Measurements from ENCODE around the gene MS4A15. TPM values are rescaled to one million over a fixed set of nuclear protein-coding genes. Genes with fewer than 3 reads are reported as not detected.

The MS4A15 gene
- total RNA-seq, 3 donors from 2014 or later (not counting 1 experiment from before 2014, with no cell fraction given), result not detected

GRCh38 chr11:60764879-60765278 is 8.2 kb downstream of the MS4A15 start:
- no peak overlapping the region for H3K27ac ChIP-seq (ENCODE audit: low read length)
- H3K27me3 Mint-ChIP-seq (ENCODE audit: low read depth in 2 of 2), result peaks cover 15 to 24% of the 10 kb centered on the region in 2 donors
- no peak for TF ChIP-seq CTCF (IDR thresholded peaks at IDR 0.05)
- intact Hi-C loops (cut with micrococcal nuclease), result no loop called here
- ATAC-seq (no peak), DNase-seq (no peak)
- no peaks in the 10 kb centered on the region for H3K36me3 Mint-ChIP-seq
- no peak overlapping the region for H3K4me3 ChIP-seq (ENCODE audit: low read length)
- no peaks in the 10 kb centered on the region for H3K4me1 ChIP-seq (ENCODE audit: control insufficient read depth, insufficient read depth, low read length)
- H3K9me3 ChIP-seq (ENCODE audit: control insufficient read depth, insufficient read depth, low read length), result no peaks in the 10 kb centered on the region
- no peak overlapping the region for H3K27ac Mint-ChIP-seq
- H3K27me3 ChIP-seq (ENCODE audit: control insufficient read depth, insufficient read depth, low read length), result no peaks in the 10 kb centered on the region
- H3K4me1 Mint-ChIP-seq, result no peaks in the 10 kb centered on the region
- no peaks in the 10 kb centered on the region for H3K9me3 Mint-ChIP-seq
- WGBS (ENCODE audit: insufficient coverage), result 50% methylated on average over 1 of the region's 1 CpG
- no peaks in the 10 kb centered on the region for H3K36me3 ChIP-seq (ENCODE audit: control insufficient read depth, insufficient read depth, low read length)
- no peak overlapping the region for H3K4me3 Mint-ChIP-seq

DNA sequence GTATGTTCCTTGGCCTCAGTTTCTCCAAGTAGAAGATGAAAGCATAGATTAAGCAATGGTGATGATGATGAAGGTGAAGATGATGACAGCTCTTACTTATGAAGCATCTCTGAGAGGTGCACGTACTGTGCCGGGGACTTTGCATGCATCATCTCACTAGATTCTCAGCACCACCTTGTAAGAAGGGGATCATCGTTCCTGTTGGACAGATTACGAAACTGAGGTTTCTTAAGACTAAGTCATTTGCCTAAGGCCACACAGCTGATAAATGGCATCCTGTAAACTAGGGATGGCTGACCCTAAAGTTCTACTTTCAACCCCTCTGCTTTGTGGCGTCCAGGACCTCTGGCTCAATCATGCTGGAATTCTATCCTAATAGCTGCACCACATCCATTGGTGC is 8.7 kb downstream of the MS4A15 start:
- Mint-ChIP-seq H3K27me3 (ENCODE audit: low read depth in 2 of 2) (peaks cover 10 to 19% of the 10 kb centered on the region in 2 donors), H3K4me3 (no peak overlapping the region), H3K27ac (no peak overlapping the region), H3K36me3 (no peaks in the 10 kb centered on the region), H3K9me3 (no peaks in the 10 kb centered on the region), H3K4me1 (no peaks in the 10 kb centered on the region)
- H3K36me3 ChIP-seq (ENCODE audit: control insufficient read depth, insufficient read depth, low read length), result no peaks in the 10 kb centered on the region
- no peak for ATAC-seq
- H3K4me1 ChIP-seq (ENCODE audit: control insufficient read depth, insufficient read depth, low read length), result no peaks in the 10 kb centered on the region
- TF ChIP-seq CTCF (IDR thresholded peaks at IDR 0.05), result no peak
- no peaks in the 10 kb centered on the region for H3K27me3 ChIP-seq (ENCODE audit: control insufficient read depth, insufficient read depth, low read length)
- H3K27ac ChIP-seq (ENCODE audit: low read length), result no peak overlapping the region
- intact Hi-C loops (cut with micrococcal nuclease), result no loop called here
- H3K4me3 ChIP-seq (ENCODE audit: low read length), result no peak overlapping the region
- WGBS (ENCODE audit: insufficient coverage), result 92% methylated on average over 5 of the region's 5 CpGs
- no peaks in the 10 kb centered on the region for H3K9me3 ChIP-seq (ENCODE audit: control insufficient read depth, insufficient read depth, low read length)
- no peak for DNase-seq

- no peak overlapping the region for H3K4me3 Mint-ChIP-seq
- no peak overlapping the region for H3K4me3 ChIP-seq (ENCODE audit: low read length)
- H3K27ac ChIP-seq (ENCODE audit: low read length), result no peak overlapping the region
- no peaks in the 10 kb centered on the region for H3K36me3 Mint-ChIP-seq
- no peaks in the 10 kb centered on the region for H3K4me1 Mint-ChIP-seq
- no peak for ATAC-seq
- no peaks in the 10 kb centered on the region for H3K27me3 ChIP-seq (ENCODE audit: control insufficient read depth, insufficient read depth, low read length)
- no peaks in the 10 kb centered on the region for H3K4me1 ChIP-seq (ENCODE audit: control insufficient read depth, insufficient read depth, low read length)
- H3K36me3 ChIP-seq (ENCODE audit: control insufficient read depth, insufficient read depth, low read length), result no peaks in the 10 kb centered on the region
- DNase-seq, result no peak
- 82% methylated on average over 10 of the region's 10 CpGs for WGBS (ENCODE audit: insufficient coverage)
- no peak overlapping the region for H3K27ac Mint-ChIP-seq
- H3K9me3 Mint-ChIP-seq, result no peaks in the 10 kb centered on the region
- no peaks in the 10 kb centered on the region for H3K9me3 ChIP-seq (ENCODE audit: control insufficient read depth, insufficient read depth, low read length)
- TF ChIP-seq CTCF (IDR thresholded peaks at IDR 0.05), result no peak
- intact Hi-C loops (cut with micrococcal nuclease), result no loop called here
- peaks cover 3 to 8% of the 10 kb centered on the region in 2 donors for H3K27me3 Mint-ChIP-seq (ENCODE audit: low read depth in 2 of 2)
These were observed 9.9 kb downstream of the MS4A15 start for GRCh38 chr11:60766547-60766946.

DNA sequence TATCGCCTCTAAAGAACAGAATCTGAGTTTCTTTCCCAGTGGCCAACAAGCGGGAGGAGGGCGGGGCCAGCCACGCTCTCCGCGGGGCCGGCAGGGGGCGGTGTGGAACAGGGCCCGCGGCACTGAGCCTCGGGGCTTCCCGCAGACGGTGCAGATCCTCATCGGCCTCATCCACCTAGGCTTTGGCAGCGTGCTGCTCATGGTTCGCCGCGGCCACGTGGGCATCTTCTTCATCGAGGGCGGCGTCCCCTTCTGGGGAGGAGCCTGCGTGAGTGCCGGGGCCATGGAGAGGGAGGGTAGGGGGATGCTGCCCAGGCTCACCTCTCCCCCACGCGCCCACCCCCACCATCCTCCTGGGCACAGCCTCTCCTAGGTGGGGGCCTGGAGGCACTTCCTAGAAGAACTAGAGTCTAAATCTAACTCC is 10.7 kb downstream of the MS4A15 start:
- Mint-ChIP-seq H3K9me3 (no peaks in the 10 kb centered on the region), H3K27me3 (ENCODE audit: low read depth in 2 of 2) (peaks cover 3 to 8% of the 10 kb centered on the region in 2 donors), H3K4me3 (no peak overlapping the region), H3K36me3 (no peaks in the 10 kb centered on the region), H3K27ac (no peak overlapping the region), H3K4me1 (no peaks in the 10 kb centered on the region)
- intact Hi-C loops (cut with micrococcal nuclease), result no loop called here
- Histone ChIP-seq H3K9me3 (ENCODE audit: control insufficient read depth, insufficient read depth, low read length) (no peaks in the 10 kb centered on the region), H3K27me3 (ENCODE audit: control insufficient read depth, insufficient read depth, low read length) (no peaks in the 10 kb centered on the region), H3K4me1 (ENCODE audit: control insufficient read depth, insufficient read depth, low read length) (no peaks in the 10 kb centered on the region), H3K36me3 (ENCODE audit: control insufficient read depth, insufficient read depth, low read length) (no peaks in the 10 kb centered on the region), H3K27ac (ENCODE audit: low read length) (no peak overlapping the region), H3K4me3 (ENCODE audit: low read length) (no peak overlapping the region)
- DNase-seq, result peak in 1 of 2 donors; percentile 17
- TF ChIP-seq CTCF (IDR thresholded peaks at IDR 0.05), result no peak
- no peak for ATAC-seq
- 45% methylated on average over 24 of the region's 26 CpGs for WGBS (ENCODE audit: insufficient coverage)
